Fibroblast of gingiva (primary cell): ENCODE data around the gene HOXA6.

Source experiments
- DNase-seq: peaks from one replicate; pipeline ENCODE4 v3.0.0-alpha.2; 2011; ENCODE audit warnings: low read depth

The HOXA6 gene

GRCh38 chr7:27161214-27161720 is 13.7 kb upstream of the HOXA6 start:
- DNase-seq = no peak

GRCh38 chr7:27160546-27161213 is 13.1 kb upstream of the HOXA6 start:
- DNase-seq = peak; percentile 63

- no peak for DNase-seq
Measured at GRCh38 chr7:27160145-27160545, 12.6 kb upstream of the HOXA6 start.

- DNase-seq = no peak
Measured at GRCh38 chr7:27159266-27160144, 11.9 kb upstream of the HOXA6 start.

DNA sequence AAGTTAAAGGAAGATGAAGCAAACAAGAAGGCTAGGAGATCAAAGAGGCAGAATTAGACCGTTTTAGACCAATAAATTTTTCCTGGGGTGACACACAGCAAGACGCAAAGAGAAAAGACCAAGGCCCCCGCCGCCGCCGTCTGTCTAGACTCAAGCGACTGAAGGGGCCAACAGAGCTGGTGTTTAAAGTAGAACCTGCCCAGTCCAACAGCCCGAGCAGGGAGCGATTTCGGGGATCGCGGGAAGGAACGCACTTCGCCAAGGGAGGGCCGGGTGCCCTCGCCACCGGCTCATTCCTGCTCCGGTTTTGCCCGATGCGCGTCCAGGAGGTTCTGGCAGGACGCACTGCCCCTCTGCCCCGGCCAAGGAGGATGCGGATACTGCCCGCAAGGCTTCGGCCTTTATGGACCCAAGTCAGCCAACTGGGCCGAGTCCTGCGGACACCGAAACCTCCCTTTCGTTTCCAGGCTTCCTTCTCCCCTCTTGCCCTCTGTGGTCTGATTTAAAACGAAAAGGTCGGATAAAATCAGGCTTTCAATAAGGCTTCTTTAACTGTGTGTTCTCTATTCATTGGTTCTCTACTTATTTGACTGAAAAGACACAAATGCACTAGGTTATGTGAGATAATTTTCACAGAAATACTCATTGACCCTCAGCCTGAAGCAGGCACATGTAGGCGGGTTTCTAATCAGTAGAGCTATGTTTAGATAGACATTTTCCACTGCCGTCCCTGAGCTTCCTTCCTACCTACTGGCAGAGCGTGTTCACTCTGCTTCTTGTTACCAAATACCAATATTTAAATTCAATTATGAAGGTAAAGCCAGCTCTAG is 11.1 kb upstream of the HOXA6 start:
- DNase-seq = no peak

- DNase-seq = no peak
Measured at GRCh38 chr7:27157702-27158431, 10.3 kb upstream of the HOXA6 start.

- no peak for DNase-seq
Measured at GRCh38 chr7:27156916-27157701, 9.5 kb upstream of the HOXA6 start.

GRCh38 chr7:27156508-27156898 is 8.9 kb upstream of the HOXA6 start, which contains the start of gene HOXA7:
HOXA7 (minus strand) TSS chr7:27156675; CDS start chr7:27156545, 130 bp downstream.
- DNase-seq = no peak

DNA sequence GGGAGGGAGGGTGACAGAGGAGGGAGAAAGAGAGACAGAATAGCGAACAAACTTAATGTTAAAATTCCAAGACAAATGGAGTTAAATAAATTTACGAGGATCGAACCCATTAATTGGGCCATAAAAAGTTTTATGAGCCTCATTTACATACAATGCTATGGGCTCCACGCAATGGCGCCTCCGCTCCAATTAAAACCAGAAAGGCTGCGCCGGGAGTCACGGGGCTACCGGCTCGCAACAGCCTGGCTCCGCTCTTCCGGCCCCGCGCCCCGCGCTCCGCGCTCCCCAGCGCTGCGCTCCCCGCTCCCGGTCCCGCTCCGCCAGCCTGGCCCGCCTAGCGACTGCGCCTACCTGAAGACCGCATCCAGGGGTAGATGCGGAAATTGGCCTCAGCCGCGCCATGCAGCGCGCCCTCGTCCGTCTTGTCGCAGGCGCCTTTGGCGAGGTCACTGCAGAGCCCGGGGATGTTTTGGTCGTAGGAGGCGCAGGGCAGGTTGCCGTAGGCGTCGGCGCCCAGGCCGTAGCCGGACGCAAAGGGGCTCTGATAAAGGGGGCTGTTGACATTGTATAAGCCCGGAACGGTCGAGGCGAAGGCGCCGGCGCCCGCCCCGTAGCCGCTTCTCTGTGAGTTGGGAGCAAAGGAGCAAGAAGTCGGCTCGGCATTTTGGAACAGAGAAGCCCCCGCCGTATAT is 8.4 kb upstream of the HOXA6 start:
- no peak for DNase-seq

GRCh38 chr7:27154901-27155815 is 7.6 kb upstream of the HOXA6 start:
- no peak for DNase-seq

GRCh38 chr7:27154369-27154768 is 6.8 kb upstream of the HOXA6 start:
- no peak for DNase-seq

DNA sequence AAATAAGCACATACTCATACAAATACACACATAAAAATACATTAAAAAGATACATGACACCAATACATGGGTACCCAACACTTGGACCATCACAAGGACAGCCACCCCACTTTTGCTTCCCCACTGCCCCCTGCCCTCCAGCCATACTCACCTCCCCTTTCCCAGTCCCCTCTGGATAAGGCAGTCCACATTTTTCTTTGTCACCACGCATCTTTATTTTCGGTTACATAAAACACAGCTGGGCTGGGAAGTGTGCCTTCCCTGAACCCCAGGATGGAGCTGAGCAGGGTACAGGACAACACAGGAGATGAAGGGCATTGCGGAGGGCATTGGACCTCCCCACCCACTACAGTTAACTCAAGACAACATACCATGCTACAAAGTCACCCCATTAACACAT is 6.0 kb upstream of the HOXA6 start:
- DNase-seq = no peak

- no peak for DNase-seq
Measured at GRCh38 chr7:27152816-27153442, 5.4 kb upstream of the HOXA6 start.

DNA sequence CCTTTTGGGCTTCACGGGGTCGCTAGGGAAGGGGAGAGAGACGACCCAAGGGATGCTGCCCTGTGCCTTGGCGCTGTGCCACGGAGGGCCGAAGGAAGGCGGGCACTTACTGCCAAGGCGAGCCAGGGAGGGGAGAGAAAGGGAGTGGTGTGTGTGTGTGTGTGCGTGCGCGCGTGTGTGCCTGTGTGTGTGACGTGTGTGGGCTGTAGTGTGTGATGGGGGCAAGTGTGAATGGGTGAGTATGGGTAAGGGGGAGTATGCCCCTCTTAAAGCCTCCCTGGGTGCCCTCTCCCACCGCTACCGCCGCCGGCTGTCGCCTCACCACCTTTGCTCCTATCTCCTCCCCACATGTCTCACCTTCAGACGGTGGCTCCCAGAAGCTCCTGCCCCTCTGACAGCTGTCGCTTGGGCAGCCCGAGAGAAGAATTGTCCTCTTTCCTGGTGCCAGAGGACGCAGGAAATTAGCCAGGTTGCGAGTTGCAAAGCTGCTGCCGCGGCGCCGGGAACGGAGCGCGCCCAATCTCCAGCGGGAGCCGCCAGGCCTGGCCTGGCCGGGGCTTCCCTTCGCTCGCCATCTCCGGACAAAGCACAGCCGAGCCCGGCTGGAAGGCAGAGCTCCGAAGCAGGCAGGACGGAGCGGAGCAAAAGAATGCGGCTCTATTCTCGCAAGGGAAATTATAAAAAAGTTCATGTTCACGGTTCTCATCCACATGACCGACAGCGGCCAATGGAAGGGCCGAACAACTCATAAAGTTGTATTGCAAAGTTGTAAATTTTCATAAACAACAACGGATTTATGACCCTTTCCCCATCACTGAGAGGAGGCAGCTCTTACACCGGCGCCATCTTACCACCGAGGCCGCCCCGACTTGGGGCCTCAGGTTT is 4.6 kb upstream of the HOXA6 start, which contains the start of gene HOXA3:
Gene HOXA3 (minus strand): TSS at position 653 of the 885 bp plus-strand sequence. CDS start 41,943 bp downstream, outside the sequence.
- DNase-seq = no peak

GRCh38 chr7:27151341-27151930 is 3.9 kb upstream of the HOXA6 start:
- DNase-seq = no peak

DNA sequence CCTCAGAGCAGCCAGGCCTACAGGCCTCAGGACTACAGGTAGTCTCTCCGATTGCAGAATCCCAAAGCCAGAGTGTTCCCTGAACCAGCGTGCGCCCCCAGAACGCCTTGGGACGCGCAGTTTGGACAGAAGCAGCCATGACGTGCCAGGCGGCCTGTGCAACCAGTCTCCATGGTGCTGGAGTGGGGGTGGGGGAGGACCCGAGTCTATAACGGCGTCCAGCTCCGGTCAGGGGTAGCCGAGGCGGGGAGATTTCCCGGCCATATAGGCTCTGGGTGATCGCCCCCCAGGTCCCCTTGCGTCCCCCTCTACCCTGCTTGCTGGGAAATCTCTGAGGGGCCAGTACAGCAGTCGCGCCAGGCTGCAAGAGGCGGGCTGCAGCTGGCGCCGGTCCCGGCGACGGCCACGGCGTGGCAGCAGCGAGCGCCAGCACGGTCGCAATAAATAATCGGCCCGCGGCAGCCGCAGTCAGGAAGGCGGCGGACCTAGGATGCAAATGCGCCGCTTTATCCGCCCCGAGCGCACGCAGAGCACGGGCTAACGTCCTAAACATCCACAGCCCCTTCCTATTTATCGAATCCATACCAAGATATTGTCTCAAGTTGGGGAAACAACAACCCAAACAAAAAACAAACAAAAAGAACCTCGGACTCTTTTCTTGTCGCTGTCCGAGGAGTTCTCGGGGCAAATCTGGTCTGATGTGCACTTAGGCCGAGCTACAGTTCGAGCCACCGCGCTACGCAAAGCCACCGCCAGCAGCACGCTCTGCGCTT is 3.2 kb upstream of the HOXA6 start:
- peak; percentile 45 for DNase-seq
